Measurements from ENCODE around the gene KDM4B.

Gene KDM4B

GRCh38 chr19:5036698-5037563 is 68.0 kb downstream of the KDM4B start:
- CTCF ChIA-PET: interaction anchor here (1.4 to 1.5 kb wide), 2 partner anchors 8 to 166 kb away, joined by 3 to 5 read pairs; no protein-coding TSS in a partner anchor
- Histone ChIP-seq H3K9me3 (ENCODE audit: control extremely low read depth in 1 of 5, control insufficient read depth in 4 of 5, insufficient read depth in 2 of 5, low read depth in 1 of 5, low read length in 4 of 5) (no peaks in the 10 kb centered on the region), H3K27me3 (replicated peaks in 2 of 5; ENCODE audit: control insufficient read depth in 4 of 5, insufficient read depth in 5 of 5, low read length in 4 of 5) (no peaks in the 10 kb centered on the region), H3K36me3 (ENCODE audit: control insufficient read depth in 4 of 4, insufficient read depth in 4 of 4, low read length in 3 of 4) (peaks cover 2 to 46% (median 28%) of the 10 kb centered on the region in 4 experiments), H3K4me1 (ENCODE audit: control extremely low read depth in 1 of 4, control insufficient read depth in 4 of 4, insufficient read depth in 4 of 4, low read length in 3 of 4) (peaks cover 0 to 15% (median 3%) of the 10 kb centered on the region in 4 experiments), H3K27ac (ENCODE audit: insufficient read depth in 1 of 2, low read depth in 1 of 2, low read length in 2 of 2, poor library complexity in 1 of 2, severe bottlenecking in 2 of 2) (no peak overlapping the region), H3K4me3 (ENCODE audit: control insufficient read depth in 1 of 7, extremely low read depth in 1 of 7, insufficient read depth in 4 of 7, low read depth in 2 of 7, low read length in 6 of 7) (no peak overlapping the region)
- no peak for DNase-seq
- 91% methylated on average over 36 of the region's 36 CpGs for WGBS (ENCODE audit: insufficient coverage)
- POLR2A ChIA-PET: no interaction called here

- 93% methylated on average over 17 of the region's 17 CpGs for WGBS (ENCODE audit: insufficient coverage)
- Histone ChIP-seq H3K27me3 (replicated peaks in 2 of 5; ENCODE audit: control insufficient read depth in 4 of 5, insufficient read depth in 5 of 5, low read length in 4 of 5) (no peaks in the 10 kb centered on the region), H3K36me3 (ENCODE audit: control insufficient read depth in 4 of 4, insufficient read depth in 4 of 4, low read length in 3 of 4) (peaks cover 2 to 47% (median 30%) of the 10 kb centered on the region in 4 experiments), H3K4me3 (ENCODE audit: control insufficient read depth in 1 of 7, extremely low read depth in 1 of 7, insufficient read depth in 4 of 7, low read depth in 2 of 7, low read length in 6 of 7) (no peak overlapping the region), H3K27ac (ENCODE audit: insufficient read depth in 1 of 2, low read depth in 1 of 2, low read length in 2 of 2, poor library complexity in 1 of 2, severe bottlenecking in 2 of 2) (no peak overlapping the region), H3K4me1 (ENCODE audit: control extremely low read depth in 1 of 4, control insufficient read depth in 4 of 4, insufficient read depth in 4 of 4, low read length in 3 of 4) (peaks cover 0 to 9% (median 3%) of the 10 kb centered on the region in 4 experiments), H3K9me3 (ENCODE audit: control extremely low read depth in 1 of 5, control insufficient read depth in 4 of 5, insufficient read depth in 2 of 5, low read depth in 1 of 5, low read length in 4 of 5) (no peaks in the 10 kb centered on the region)
- ChIA-PET POLR2A (no interaction called here), CTCF (interaction anchor here (0.7 to 1.6 kb wide), 3 partner anchors 8 to 50 kb away, joined by 3 to 6 read pairs (median 4); no protein-coding TSS in a partner anchor)
- DNase-seq: no peak
Observed at GRCh38 chr19:5037936-5038335, 69.0 kb downstream of the KDM4B start.

GRCh38 chr19:5038631-5039271 is 69.8 kb downstream of the KDM4B start:
- Histone ChIP-seq H3K4me1 (ENCODE audit: control extremely low read depth in 1 of 4, control insufficient read depth in 4 of 4, insufficient read depth in 4 of 4, low read length in 3 of 4) (peaks cover 0 to 9% (median 3%) of the 10 kb centered on the region in 4 experiments), H3K27ac (ENCODE audit: insufficient read depth in 1 of 2, low read depth in 1 of 2, low read length in 2 of 2, poor library complexity in 1 of 2, severe bottlenecking in 2 of 2) (no peak overlapping the region), H3K36me3 (ENCODE audit: control insufficient read depth in 4 of 4, insufficient read depth in 4 of 4, low read length in 3 of 4) (peaks cover 2 to 42% (median 27%) of the 10 kb centered on the region in 4 experiments), H3K27me3 (replicated peaks in 2 of 5; ENCODE audit: control insufficient read depth in 4 of 5, insufficient read depth in 5 of 5, low read length in 4 of 5) (no peaks in the 10 kb centered on the region), H3K4me3 (ENCODE audit: control insufficient read depth in 1 of 7, extremely low read depth in 1 of 7, insufficient read depth in 4 of 7, low read depth in 2 of 7, low read length in 6 of 7) (no peak overlapping the region), H3K9me3 (ENCODE audit: control extremely low read depth in 1 of 5, control insufficient read depth in 4 of 5, insufficient read depth in 2 of 5, low read depth in 1 of 5, low read length in 4 of 5) (no peaks in the 10 kb centered on the region)
- CTCF ChIA-PET: interaction anchor here (0.6 to 1.6 kb wide), 7 partner anchors 9 to 126 kb away, joined by 3 to 6 read pairs (median 3); no protein-coding TSS in a partner anchor
- DNase-seq: peak; percentile 31 to 59 (median 58)
- 53% methylated on average over 13 of the region's 14 CpGs for WGBS (ENCODE audit: insufficient coverage)
- POLR2A ChIA-PET: no interaction called here

- Histone ChIP-seq H3K4me3 (ENCODE audit: control insufficient read depth in 1 of 7, extremely low read depth in 1 of 7, insufficient read depth in 4 of 7, low read depth in 2 of 7, low read length in 6 of 7) (no peak overlapping the region), H3K36me3 (ENCODE audit: control insufficient read depth in 4 of 4, insufficient read depth in 4 of 4, low read length in 3 of 4) (peaks cover 2 to 36% (median 24%) of the 10 kb centered on the region in 4 experiments), H3K27ac (ENCODE audit: insufficient read depth in 1 of 2, low read depth in 1 of 2, low read length in 2 of 2, poor library complexity in 1 of 2, severe bottlenecking in 2 of 2) (no peak overlapping the region), H3K27me3 (replicated peaks in 2 of 5; ENCODE audit: control insufficient read depth in 4 of 5, insufficient read depth in 5 of 5, low read length in 4 of 5) (no peaks in the 10 kb centered on the region), H3K4me1 (ENCODE audit: control extremely low read depth in 1 of 4, control insufficient read depth in 4 of 4, insufficient read depth in 4 of 4, low read length in 3 of 4) (peaks cover 0 to 9% (median 3%) of the 10 kb centered on the region in 4 experiments), H3K9me3 (ENCODE audit: control extremely low read depth in 1 of 5, control insufficient read depth in 4 of 5, insufficient read depth in 2 of 5, low read depth in 1 of 5, low read length in 4 of 5) (no peaks in the 10 kb centered on the region)
- ChIA-PET POLR2A (no interaction called here), CTCF (interaction anchor here (0.6 to 1.6 kb wide), 4 partner anchors 10 to 167 kb away, joined by 3 to 6 read pairs (median 4); no protein-coding TSS in a partner anchor)
- no peak for DNase-seq
- 97% methylated on average over 40 of the region's 43 CpGs for WGBS (ENCODE audit: insufficient coverage)
Observed at GRCh38 chr19:5039642-5040543, 71.0 kb downstream of the KDM4B start.

GRCh38 chr19:5040544-5041167 is 71.7 kb downstream of the KDM4B start:
- ChIA-PET POLR2A (no interaction called here), CTCF (interaction anchor here (0.6 kb wide), 1 partner anchor 167 kb away, joined by 3 read pairs; no protein-coding TSS in a partner anchor)
- 93% methylated on average over 25 of the region's 28 CpGs for WGBS (ENCODE audit: insufficient coverage)
- H3K27me3 ChIP-seq (replicated peaks in 2 of 5; ENCODE audit: control insufficient read depth in 4 of 5, insufficient read depth in 5 of 5, low read length in 4 of 5): no peaks in the 10 kb centered on the region
- H3K27ac ChIP-seq (ENCODE audit: insufficient read depth in 1 of 2, low read depth in 1 of 2, low read length in 2 of 2, poor library complexity in 1 of 2, severe bottlenecking in 2 of 2): no peak overlapping the region
- peaks cover 2 to 36% (median 24%) of the 10 kb centered on the region in 4 experiments for H3K36me3 ChIP-seq (ENCODE audit: control insufficient read depth in 4 of 4, insufficient read depth in 4 of 4, low read length in 3 of 4)
- H3K4me1 ChIP-seq (ENCODE audit: control extremely low read depth in 1 of 4, control insufficient read depth in 4 of 4, insufficient read depth in 4 of 4, low read length in 3 of 4): peaks cover 0 to 9% (median 3%) of the 10 kb centered on the region in 4 experiments
- no peak for DNase-seq
- no peaks in the 10 kb centered on the region for H3K9me3 ChIP-seq (ENCODE audit: control extremely low read depth in 1 of 5, control insufficient read depth in 4 of 5, insufficient read depth in 2 of 5, low read depth in 1 of 5, low read length in 4 of 5)
- no peak overlapping the region for H3K4me3 ChIP-seq (ENCODE audit: control insufficient read depth in 1 of 7, extremely low read depth in 1 of 7, insufficient read depth in 4 of 7, low read depth in 2 of 7, low read length in 6 of 7)

GRCh38 chr19:5041168-5041912 is 72.4 kb downstream of the KDM4B start:
- Histone ChIP-seq H3K4me3 (ENCODE audit: control insufficient read depth in 1 of 7, extremely low read depth in 1 of 7, insufficient read depth in 4 of 7, low read depth in 2 of 7, low read length in 6 of 7) (no peak overlapping the region), H3K9me3 (ENCODE audit: control extremely low read depth in 1 of 5, control insufficient read depth in 4 of 5, insufficient read depth in 2 of 5, low read depth in 1 of 5, low read length in 4 of 5) (no peaks in the 10 kb centered on the region), H3K27me3 (replicated peaks in 2 of 5; ENCODE audit: control insufficient read depth in 4 of 5, insufficient read depth in 5 of 5, low read length in 4 of 5) (no peaks in the 10 kb centered on the region), H3K4me1 (ENCODE audit: control extremely low read depth in 1 of 4, control insufficient read depth in 4 of 4, insufficient read depth in 4 of 4, low read length in 3 of 4) (peaks cover 0 to 9% (median 3%) of the 10 kb centered on the region in 4 experiments), H3K27ac (ENCODE audit: insufficient read depth in 1 of 2, low read depth in 1 of 2, low read length in 2 of 2, poor library complexity in 1 of 2, severe bottlenecking in 2 of 2) (no peak overlapping the region), H3K36me3 (ENCODE audit: control insufficient read depth in 4 of 4, insufficient read depth in 4 of 4, low read length in 3 of 4) (peaks cover 2 to 38% (median 24%) of the 10 kb centered on the region in 4 experiments)
- 84% methylated on average over 24 of the region's 29 CpGs for WGBS (ENCODE audit: insufficient coverage)
- CTCF ChIA-PET: interaction anchor here (1.4 kb wide), 1 partner anchor 14 kb away, joined by 3 read pairs; no protein-coding TSS in a partner anchor
- DNase-seq: no peak
- POLR2A ChIA-PET: no interaction called here

Measured in common myeloid progenitor, CD34-positive (primary cell).